Stimulated activated CD8-positive, alpha-beta memory T cell treated with anti-CD3 and anti-CD28 coated beads, Interleukin-7, amount 100 ng/mL, for 4 hours (primary cell): ENCODE measurements around the gene RASAL2.
A peak's percentile ranks its signal among the peaks of the same experiment; 100 is the strongest.
"Not testable (repeated sequence)": the region's sequence is repeated elsewhere in the genome, so short reads cannot be mapped to it uniquely, and the experiment has no call there.

ENCODE experiments used
- DNase-seq, 2 donors: peaks; one replicate each; pipeline ENCODE4 v3.0.0-alpha.2; 2020; ENCODE audit warnings: low read depth in 2 of 2

RASAL2 gene

GRCh38 chr1:178071811-178072210 lies 22.1 kb upstream of the RASAL2 start:
- no peak for DNase-seq

- no peak for DNase-seq
These were observed 21.6 kb upstream of the RASAL2 start for GRCh38 chr1:178072326-178072725.

GRCh38 chr1:178075333-178075732 lies 18.6 kb upstream of the RASAL2 start:
- no peak for DNase-seq

DNA sequence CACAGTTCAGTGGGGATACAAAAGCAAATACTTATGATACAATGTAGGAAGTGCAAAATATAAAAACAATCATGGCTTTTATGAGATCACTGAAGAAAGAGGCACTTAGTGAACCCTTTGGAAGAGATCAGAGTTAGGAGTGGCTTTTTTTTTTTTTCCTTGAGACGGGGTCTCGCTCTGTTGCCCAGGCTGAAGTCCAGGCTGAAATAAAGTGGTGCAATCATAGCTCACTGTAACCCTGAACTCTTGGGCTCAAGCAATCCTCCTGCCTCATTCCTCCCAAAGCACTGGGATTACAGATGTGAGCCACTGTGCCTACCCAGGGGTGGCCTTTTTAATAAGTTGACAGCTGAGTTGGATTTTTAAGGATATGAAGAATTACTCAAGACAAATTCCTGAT lies 17.3 kb upstream of the RASAL2 start:
- no peak for DNase-seq

DNA sequence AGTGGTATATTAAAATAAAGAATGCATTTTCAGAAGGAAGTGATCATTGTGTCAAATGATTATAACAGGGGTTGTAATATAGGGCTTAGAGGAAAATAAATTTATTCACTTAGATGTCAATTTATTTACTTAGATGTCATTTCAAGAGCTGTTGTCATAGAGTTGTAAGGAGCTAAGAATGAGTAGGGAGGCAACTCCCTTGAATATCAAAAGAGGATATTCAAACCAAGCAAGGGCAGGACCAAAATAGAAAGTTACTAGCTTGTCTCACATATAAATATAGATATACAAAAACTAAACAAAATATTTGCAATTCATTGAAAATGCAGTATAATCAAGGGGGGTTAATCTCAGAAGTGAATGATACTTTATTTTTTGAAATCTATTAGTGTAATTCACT lies 16.0 kb upstream of the RASAL2 start:
- DNase-seq: no peak

DNA sequence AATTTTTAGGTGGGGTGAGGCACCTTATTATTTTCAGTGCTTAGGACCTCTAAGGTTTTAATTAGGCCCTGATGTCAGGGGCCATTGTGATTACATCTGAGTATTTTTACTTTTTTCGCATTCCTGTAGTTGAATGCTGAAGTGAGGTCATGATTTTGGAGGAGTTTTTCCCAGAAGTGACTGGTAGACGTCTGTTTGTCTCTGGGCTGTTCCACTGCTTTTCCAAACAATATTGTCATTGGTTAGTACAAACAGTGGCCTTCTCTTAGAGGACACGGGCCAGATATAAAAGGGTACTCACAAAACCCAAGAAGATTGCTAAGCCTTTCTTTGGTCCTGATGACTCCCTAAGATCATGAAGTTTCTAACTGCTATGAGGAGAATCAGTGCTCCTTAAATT lies 7.6 kb upstream of the RASAL2 start:
- DNase-seq: no peak

DNA sequence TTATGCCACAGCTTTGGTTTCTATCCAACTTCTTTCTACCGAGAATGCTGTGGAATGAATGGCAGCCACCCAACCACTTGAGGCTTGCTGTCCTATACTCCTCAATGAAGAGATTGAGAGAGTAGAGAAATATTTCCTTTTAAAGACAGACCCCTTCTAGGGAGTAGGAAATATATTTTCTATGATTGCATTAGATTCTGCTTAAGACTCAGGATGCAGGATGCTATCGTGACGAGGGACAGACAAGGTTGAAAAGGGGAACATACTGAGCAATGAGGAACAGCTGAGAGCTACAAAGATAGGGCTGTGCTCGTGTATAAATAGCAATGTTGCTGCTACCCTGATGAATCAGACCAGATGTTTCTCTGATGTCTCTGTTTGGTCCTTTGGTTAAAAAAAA lies 7.1 kb upstream of the RASAL2 start:
- no peak for DNase-seq

DNA sequence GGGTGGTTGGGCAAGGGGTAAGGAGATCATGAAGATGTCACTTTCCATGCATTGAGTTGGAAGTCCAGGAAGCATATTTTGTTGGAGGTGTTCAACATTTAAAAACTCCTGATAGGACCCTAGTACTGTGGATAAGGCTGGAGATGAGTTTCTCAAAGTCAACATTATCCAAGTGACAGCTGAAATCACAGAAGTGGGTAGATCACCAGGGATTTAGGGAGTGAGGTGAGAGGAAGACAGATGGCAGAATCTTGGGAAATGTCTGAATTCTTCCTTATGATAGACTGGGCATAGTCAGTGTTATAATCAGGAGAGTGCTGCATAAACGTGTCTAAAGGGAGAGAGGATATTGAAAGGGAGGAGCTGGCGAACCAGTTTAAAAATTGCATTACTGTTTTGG lies 5.3 kb upstream of the RASAL2 start:
- DNase-seq: no peak

- not testable (repeated sequence) for DNase-seq
These were observed 2.5 kb upstream of the RASAL2 start for GRCh38 chr1:178091454-178091853.

GRCh38 chr1:178091986-178092745 lies 1.7 kb upstream of the RASAL2 start:
- DNase-seq: no peak

- no peak for DNase-seq
These were observed 918 bp upstream of the RASAL2 start for GRCh38 chr1:178092878-178093493.

DNA sequence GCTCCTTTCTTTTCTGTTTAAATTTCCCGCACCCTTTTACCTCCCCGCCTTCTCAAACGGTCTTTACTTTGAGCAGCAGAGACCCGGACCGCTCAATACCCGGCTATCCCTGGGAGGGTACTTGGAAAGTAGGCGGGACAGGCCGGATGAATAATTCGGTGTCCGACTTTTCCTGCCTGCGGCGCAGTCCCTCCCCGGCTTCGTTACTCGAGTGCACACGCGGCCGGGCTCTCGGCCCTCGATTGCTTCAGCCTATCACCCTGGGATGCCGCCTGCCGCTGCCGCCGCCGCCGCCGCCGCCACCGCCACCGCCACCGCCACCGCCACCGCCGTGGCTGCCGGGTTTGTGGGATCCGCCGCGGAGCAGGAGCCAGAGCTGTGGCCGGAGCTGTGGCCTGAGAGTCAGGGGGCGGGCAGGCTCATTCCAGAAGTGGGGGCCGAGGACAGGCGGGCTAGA lies 382 bp upstream of the RASAL2 start:
- DNase-seq: peak in 1 of 2 donors; percentile 16

- DNase-seq: no peak
These were observed 1.1 kb downstream of the RASAL2 start for GRCh38 chr1:178094739-178095645.

DNA sequence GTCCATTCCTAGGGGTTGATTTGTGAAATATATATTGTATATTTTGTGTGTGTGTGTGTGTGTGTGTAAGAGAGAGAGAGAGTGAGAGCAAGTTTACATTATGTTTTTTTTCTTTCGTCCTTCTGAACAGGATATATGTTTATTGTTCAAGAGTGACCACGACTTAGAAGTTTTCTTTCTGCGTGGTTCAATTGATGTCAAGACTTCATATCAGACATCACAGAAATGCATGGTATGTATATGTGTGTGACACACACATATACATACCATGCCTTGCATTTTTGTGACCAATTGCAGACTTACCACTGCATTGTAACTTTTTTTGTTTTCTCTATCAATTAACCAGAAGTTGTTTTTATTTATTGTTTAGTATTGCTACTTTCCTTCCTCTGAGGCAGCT lies 2.5 kb downstream of the RASAL2 start:
- no peak for DNase-seq

- no peak for DNase-seq
These were observed 4.4 kb downstream of the RASAL2 start for GRCh38 chr1:178098262-178098661.

DNA sequence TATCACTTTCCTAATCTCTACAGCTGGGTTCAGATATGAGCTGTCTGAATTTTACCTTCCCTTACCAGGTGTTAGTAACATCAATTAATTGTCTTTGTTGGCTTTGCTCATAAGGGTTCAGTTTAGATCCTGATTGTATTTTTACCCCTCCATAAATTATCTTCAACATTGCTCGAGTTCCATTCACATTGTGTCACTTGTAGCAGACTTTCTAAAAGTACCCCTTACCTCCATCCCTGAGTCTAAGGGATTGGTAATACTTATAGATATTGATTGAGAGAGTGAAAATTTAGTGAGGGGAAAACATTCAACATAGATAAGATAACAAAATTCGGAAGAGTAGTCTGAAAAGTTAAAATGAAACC lies 7.3 kb downstream of the RASAL2 start:
- DNase-seq: no peak

- no peak for DNase-seq
These were observed 7.8 kb downstream of the RASAL2 start for GRCh38 chr1:178101654-178102053.

DNA sequence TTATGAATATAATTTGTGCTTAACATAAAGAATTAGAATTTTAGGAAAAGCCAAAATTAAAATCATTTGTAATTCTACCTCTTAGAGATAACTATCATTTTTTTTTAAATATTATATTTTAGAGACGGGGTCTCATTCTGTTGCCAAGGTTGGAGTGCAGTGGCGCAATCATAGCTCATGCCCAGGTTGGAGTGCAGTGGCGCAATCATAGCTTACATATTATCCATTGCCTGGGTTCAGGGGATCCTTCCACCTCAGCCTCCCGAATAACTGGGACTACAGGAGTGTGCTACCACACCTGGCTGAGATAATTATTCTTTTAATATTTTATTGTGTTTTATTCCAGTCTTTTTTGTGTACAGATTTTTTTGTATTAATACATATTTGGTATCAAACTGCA lies 8.3 kb downstream of the RASAL2 start:
- DNase-seq: no peak

GRCh38 chr1:178107823-178108222 lies 13.9 kb downstream of the RASAL2 start:
- DNase-seq: no peak

- no peak for DNase-seq
These were observed 15.6 kb downstream of the RASAL2 start for GRCh38 chr1:178109348-178110143.

GRCh38 chr1:178115260-178115659 lies 21.4 kb downstream of the RASAL2 start:
- DNase-seq: no peak

DNA sequence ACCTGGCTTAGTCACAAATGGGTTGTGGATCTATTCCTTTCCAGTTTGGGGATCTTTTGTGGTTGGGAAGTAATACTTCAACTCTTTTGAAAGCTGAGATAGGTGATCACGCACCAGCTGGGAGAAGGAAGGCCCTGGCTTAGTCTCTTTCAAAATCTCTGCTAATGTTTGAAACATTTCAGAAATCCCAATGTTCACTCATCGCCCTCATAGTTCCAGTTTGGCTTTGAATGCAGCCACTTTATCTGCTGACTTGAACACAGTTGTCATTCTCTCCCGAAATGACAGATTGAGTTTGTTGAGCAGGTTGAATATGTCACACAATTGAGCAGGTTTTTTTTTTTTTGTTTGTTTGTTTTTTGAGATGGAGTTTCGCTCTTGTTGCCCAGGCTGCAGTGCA lies 24.6 kb downstream of the RASAL2 start:
- DNase-seq: no peak
